GM18873 (cell line): ENCODE measurements around the gene COL23A1.
"Not testable (repeated sequence)": the region's sequence is repeated elsewhere in the genome, so short reads cannot be mapped to it uniquely, and the experiment has no call there.

Experiments
- ATAC-seq: cut with Tn5 transposase; IDR thresholded peaks from one replicate; pipeline ENCODE4 v1.9.1; 2021; ENCODE audit warnings: mild to moderate bottlenecking, moderate library complexity, moderate number of reproducible peaks; ENCODE audit not compliant: unreplicated experiment, low FRiP score

COL23A1 gene

DNA sequence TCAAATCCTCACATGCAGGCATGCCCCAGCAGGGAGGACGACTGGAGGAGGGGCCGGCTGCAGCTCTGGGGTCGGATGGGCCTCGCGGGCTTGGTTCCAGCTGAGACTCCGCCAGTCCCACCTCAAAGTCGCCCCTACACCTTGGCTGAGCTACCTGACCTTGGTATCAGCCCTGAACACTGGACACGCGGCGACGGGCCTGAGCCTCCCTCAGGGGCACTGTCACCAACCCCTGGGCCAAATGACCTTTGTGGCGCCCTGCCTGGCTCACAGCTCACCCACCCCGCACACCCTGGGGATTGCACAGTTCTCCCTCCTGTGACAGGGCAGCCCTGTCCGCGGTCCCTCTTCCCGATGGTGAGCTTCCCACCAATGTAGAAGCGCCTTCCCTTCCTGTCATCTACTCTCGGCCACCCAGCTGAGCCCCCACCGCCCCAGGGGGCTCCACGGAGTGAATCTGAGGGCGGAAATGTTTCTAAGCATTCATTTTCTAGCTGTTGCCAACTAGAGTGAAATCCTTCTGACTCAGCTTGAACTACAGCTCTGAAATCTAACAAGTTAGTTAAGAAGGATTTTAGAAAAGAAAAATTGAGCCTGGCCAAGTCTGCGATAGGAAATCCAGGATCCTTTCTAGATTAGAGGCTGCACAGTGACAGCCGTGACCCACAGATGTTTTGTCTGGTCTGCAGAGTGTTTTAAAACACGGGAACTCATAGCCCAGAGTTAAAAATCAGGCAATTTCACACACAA, 218.7 kb downstream of the COL23A1 start:
- no peak for ATAC-seq

DNA sequence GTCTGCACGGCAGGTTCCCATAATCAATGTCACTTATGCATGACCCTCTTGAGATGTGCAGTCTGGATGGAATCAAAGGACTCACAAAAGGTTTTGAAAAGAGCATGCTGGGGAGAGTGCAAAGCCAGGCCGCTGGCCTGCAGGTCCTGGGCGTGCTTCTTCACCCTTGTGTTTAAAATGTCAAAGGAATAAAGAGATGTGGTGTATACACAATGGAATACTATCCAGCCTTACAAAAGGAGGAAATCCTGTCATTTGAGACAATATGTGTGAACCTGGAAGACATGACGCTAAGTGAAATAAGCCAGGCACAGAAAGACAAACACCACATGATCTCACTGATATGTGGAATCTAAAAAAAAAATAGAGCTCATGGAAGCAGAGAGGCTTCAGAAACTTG, 220.1 kb downstream of the COL23A1 start:
- no peak for ATAC-seq

DNA sequence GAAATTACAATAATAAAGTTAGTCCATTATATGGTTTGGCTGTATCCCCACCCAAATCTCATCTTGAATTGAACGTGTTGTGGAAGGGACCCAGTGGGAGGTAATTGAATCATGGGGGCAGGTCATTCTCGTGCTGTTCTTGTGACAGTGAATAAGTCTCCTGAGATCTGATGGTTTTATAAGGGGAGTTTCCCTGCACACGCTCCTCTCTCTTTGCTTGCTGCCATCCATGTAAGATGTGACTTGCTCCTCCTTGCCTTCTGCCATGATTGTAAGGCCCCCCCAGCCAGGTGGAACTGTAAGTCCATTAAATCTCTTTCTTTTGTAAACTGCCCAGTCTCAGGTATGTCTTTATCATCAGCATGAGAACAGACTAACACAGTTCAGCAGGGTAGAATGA, 220.7 kb downstream of the COL23A1 start:
- ATAC-seq: not testable (repeated sequence)

DNA sequence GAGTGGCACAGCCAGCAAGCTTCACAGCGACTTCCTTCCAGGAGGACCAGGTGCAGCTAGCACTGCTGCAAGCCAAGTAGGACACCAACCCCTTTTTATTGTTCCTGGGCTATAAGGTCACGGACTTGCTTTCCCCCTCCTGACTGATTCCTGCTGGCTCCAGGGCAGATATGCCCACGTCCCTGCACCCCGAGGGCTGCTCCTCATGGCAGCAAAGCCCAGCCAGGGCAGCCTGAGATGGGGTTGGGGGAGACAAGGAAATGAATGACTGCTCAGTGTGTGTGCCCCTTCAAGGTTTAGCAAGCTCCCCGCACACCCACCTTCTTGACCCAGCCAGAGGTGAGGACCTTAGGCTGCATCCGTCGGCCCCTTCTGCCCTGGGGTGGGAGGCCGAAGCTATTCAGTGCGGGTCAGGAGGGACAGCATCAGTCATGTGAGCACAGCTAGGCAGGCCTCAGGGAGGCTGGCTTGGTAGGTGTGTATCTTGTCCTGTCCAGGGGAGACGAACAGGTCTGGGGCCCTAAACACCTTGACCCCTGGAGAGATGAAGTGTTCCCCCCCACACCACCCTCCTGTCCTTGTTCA, 221.4 kb downstream of the COL23A1 start:
- no peak for ATAC-seq

DNA sequence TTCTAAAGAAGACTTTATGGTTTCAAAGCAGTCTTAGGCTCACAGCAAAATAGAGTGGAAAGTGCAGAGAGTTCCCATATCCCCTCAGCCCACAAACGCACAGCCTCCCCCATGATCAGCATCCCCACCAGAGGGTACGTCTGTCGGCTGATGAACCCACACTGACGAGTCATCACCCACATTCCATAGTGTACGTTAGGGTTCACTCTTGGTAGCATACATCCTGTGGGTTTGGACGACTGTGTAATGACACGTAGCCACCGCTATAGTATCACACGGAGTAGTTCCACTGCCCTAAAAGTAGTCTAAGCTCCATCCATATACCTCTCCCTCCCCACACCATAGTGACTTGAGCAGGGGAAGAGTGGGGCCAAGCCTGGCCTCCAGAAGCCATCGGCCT, 221.9 kb downstream of the COL23A1 start:
- no peak for ATAC-seq

DNA sequence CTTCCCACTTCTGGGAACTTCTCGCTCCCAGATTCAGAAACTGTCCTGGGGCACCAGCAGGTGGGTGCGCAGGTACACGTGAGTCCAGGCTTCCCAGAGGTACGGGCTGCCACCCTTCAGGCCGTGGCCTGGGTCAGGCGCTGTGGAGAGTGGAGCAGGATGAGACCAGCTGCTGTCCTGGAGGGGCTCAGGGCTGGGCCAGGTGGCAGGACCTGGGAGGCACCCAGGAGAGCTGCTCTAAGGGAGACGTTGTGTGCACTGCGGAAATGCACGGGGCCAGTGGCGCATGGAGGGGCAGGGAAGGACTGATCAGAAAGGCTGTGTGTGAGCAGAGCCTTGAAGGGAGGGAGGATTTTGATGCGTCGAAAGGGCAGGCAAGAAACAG, 222.5 kb downstream of the COL23A1 start:
- ATAC-seq: no peak

DNA sequence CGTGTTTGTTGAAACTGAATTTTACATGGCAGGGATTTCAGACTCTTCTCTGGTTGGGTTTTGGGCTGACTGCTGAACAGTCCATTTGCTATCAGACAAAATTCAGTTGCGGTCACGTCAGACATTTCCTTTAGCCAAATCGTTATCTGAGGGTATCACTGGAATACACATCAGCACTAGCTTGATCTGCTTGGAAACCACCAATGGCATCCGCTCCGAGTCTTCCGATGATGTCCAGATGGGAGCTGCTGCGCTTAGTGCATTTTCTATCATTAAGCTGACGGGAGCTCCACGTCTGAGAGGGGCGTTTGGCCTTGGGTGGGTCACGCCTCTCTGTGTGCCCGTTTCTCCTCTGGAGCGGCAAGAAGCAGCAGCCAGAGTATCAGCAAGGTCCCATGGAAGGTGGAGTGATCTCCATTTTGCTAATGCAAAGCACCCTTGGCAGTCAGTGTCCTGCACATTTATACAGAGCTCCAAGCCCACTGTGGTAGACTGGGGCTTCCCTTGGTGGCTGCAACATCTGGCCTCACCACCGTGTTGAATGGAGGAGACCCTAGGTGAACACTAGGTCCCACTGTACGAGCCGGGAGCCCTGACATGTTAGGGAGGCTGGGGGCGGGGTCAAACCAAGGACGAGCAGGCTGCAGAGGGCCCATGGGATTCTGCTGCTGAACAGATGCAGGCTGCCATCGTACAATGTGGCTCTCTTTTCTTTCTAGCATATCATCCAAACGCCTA, 223.0 kb downstream of the COL23A1 start:
- no peak for ATAC-seq

DNA sequence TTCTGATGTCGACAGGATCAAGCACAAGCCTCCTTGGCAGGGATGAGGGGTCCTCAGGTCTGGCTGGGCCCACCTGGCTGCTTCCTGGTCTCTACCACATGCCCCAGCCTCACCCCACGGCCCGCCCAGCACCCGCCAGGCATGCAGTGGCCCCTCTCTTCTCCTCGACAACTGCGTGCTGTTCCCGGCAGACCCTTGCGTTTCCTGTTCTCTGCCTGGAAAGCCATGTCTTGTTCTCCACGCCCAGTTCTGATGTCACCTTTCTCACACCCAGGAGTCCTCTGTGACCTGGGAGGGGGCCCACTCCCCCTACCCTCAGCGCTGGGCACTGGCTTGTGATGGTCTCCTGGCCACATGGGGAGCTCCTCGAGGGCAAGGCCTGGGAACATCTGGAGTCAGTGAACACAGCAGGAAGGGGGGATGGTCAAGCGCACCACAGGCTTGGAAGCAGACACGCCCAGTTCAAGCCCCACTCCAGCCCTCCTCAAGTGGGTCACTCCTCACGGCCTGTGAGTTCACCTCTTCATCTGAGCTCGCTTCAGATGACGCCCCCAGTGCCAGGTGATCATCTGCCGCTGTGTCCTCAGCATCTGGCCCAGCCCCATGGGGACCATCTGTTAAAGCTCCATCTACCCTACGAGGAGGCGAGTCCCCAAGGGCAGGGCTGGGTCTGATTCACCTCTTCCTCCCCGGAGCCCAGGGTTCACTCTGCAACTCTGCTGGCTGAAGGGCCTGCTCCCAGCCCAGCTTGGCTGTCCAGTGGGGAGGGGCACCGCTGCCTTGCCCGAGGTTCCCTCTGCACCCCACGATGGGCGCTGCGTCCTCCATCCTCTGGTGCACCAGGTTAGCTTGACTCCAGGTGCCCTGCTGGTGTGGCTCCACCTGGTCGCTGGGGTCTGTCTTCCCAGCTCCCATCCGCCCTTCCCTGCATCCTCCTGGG, 224.4 kb downstream of the COL23A1 start:
- no peak for ATAC-seq

DNA sequence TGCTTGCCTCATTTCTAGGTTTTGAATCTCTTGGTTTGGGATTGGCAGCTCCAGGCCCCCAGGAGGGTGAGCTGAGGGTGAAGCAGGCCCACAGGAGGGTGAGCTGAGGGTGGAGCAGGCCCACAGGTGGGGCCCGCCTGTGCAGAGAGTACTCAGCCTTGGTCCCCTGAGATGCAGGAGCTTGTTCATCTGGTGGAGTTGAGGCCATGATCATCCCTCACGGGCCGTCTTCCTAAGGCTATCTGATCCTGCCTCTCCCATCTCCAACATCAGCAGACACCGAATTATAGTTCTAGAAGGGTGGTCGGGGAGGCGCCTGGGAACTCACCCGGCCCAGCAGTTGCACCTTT, 225.9 kb downstream of the COL23A1 start:
- no peak for ATAC-seq

DNA sequence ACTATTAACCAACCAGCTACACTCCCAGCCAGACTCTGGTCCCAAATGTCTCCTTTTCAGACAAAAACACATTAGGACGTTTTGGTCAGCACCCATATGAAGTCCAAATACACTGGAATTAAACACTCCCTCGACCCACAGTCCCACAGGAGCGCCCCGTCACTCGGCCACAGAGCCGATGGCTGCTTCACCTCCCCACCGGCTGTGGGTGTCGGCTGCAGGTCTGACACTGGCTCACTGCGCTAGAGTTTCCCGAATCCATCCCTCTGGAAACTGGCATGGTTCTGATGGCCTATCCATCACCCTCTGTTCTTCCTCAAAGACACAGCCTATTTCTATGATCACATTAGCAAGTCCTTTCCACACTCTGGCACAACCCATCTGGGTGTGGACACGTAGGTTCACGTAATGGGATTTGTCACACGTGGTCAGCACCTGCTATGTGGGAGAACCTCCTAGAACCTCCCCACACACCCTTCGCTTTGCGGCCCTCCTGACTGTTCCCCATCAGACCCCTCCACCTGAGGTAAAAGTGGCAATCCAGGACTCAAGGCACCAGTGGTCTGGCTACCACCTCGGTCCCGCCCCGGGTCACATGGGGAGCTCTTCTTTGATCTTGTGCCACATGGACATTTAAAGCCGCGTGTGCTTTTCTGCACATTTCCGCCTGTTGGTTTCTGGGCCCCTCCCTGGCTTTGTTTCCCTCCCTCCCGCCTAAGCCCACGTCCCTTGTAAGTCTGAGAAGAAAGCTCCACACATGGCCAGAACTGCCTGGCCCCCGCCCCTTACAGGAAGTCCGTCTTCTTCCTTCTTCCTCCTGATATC, 226.5 kb downstream of the COL23A1 start:
- no peak for ATAC-seq

DNA sequence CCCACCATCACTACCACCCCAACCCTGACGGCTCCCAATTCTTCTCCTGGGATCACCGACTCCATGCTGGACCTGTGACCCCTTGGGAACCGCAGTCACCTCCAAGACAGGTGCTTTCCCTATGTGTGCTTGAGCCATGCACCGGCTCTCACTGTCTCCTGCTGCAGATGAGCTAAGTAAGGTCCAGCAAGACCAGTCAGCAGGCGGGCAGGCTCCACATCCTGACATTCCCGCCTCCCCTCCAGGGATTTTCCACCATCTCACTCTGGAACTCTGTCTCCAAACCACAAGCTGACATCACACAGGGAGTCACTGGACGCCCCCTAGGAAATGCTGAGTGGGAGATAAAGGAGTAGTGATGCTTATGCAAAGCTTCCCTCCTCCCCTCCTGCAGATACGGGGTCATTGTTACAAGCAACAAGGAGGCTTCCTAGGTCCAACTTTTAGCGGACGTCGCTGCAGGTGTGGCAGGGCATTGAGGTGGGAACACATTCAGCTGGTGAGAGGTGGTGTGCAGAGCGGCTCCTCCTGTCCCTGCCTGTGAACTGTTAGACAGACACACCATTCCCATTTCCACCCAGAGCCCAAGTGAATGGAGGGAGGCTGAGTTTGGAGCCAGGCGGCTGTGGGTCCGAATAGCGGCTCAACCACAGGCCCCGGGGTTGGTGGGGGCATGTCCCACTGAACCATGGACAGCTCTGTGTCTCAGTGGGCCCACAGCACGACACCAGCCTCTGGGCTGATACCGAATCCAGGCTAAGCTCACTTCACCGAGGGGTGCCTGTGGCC, 228.3 kb downstream of the COL23A1 start:
- no peak for ATAC-seq

DNA sequence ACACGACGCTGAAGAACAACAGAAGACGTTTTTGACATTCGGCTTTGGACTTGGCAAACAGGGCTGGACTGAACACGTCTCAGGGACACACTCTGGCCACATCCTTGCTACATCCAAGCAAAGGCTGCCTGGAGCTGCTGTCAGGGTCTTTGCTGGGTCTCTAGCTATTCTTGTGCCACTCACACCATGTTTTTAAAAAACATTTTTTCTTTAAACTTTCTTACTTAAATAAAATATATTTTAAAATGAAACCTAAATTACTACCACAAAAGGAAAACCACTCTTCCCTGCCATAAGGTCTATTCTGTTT, 229.3 kb downstream of the COL23A1 start:
- ATAC-seq: no peak

DNA sequence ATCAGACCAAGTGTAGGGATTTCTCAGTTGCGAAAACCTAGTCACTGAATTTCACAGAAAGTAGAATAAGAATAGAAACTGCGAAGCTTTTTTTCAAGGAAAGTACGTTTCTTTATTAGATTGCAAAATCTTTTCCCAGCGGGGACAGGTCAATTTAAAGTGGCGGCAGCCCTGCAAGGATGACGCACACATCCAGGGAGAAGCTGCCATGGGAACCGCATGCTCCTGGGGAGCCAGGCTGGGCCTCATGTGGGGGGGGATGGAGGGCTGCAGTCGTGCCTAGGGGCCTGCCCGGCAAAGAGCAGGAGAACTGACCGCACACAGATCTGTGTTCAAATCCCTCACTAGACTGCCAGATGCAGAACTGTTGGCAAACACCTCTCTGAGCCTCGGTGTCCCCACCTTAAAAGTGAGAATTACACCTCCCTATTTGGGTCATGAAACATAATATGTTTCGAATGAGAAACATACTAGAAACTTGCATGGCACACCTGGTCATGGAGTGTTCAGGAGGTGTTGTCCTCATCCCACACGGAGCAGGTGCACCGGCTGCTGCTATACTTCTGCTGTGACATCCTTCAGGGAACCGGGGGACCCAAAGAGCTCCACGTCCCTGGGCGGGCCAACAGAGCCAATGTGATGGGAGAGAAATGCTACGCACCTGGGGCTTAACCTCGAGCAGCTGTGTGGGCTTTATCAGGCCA, 229.8 kb downstream of the COL23A1 start:
- no peak for ATAC-seq

DNA sequence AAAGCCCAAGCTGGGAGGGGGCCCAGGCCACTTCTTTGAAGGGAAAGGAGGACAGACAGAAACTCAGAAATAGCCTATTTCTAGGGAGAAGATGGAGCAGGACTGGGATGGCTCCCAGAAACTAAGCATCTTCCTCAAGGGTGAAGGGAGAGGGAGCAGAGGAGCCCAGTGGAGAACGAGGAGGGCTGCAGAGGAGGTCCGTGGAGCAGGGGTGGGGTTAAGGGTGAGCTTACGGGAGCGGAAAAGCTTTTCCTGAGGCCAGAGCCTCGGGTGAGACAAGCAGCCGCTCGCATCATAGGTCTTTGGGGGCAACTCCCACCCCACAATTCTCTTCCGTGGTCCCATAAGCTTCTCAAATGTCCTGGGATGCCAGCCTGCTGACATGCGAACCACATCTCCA, 230.5 kb downstream of the COL23A1 start:
- ATAC-seq: no peak

DNA sequence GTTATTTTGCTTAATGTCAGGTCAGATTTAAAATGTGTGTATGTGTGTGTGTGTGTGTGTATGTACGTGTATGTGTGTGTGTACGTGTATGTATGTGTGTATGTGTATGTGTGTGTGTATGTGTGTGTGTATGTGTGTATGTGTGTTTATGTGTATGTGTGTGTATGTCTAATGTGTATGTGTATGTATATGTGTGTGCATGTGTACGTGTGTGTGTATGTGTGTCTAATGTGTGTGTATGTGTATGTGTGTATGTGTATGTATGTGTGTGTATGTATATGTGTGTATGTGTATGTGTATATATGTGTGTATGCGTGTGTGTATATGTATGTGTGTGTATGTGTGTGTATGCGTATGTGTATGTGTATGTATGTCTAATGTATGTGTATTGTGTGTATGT, 232.5 kb downstream of the COL23A1 start:
- no peak for ATAC-seq

DNA sequence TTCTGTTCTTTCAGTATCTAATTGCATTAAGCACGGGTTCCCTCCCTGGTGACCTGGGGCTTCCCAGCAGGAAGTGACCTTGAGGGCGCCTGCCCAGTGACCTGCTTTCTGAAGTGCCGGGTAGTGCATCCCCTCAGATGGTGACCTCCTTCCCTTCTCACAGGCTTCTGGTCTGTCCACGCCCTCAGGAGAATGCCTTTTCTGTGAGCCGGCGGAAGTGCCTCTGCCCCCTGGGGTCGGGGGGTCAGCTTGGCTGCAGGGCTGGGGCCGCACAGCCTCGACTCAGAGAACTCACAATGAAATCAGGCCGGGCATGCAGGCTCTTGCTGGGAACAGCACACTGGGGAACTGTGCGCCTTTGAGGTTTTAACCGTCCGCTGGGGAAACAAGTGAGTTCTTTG, 233.1 kb downstream of the COL23A1 start:
- no peak for ATAC-seq

DNA sequence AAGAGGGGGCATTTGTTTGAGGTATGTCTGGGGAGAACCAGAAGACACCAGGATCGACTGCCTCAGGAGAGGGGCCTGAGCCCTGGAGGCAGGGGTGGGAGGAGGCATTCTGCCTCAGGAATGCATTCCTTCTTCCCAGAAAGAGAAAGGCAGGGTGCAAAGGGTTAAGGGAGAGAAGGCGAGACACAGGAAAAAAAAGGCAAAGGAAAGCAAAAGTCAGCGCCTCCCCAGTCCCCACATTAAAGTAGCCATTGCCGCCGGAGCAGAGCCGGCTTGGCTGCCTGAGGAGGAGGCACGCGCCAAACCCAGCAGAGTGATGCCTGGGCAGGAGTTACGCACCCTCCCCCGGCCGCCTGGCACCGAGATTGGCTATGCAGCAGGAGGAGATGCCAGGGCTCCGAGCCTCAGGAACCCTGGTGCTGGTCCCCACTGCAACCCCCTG, 233.7 kb downstream of the COL23A1 start:
- ATAC-seq: no peak

DNA sequence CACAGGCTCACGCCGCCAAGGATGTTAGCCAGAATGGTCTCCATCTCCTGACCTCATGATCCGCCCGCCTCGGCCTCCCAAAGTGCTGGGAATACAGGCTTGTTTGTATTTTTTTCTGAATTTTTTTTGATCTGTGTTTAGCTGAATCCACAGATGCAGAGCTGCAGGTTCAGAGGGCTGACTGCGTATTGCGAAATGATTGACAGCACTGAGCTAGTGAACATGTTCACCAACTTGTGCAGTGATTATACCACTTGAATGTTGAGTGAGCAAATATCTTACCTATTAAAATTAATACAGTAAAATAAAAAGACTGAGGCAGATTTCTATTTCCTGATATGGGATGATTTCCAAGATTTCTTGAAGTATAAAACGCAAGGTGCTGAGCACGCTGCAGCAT, 234.5 kb downstream of the COL23A1 start:
- ATAC-seq: no peak

DNA sequence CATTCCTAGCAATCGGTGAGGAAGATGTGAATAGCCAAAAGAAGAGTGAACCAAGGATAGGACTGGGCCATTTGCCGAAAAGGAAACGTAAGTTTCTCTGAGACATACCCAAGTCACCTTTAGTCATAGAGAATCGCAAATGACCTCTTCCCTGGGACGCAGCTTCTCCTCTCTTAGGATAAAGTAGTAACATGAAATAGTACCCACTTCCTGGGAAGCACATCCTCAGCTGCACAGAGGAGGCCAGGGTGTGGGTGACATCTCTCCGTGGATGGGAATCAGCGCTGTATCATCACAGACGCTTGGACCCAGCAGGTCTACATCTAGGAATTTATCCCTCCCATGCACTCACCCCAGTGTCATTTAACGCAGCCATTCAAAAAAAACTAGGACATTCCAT, 236.7 kb downstream of the COL23A1 start:
- ATAC-seq: no peak
